Femur (tissue), 1 donor: ENCODE data around the gene IFITM2.
"Not testable (repeated sequence)": the region's sequence is repeated elsewhere in the genome, so short reads cannot be mapped to it uniquely, and the experiment has no call there.

ENCODE experiments used
- DNase-seq: peaks from one replicate; pipeline ENCODE4 v3.0.0-alpha.2; 2017

Gene IFITM2

GRCh38 chr11:349270-349954, 41.8 kb downstream of the IFITM2 start:
- DNase-seq, result not testable (repeated sequence)

- DNase-seq, result not testable (repeated sequence)
Observed at GRCh38 chr11:350033-350722, 42.6 kb downstream of the IFITM2 start.

GRCh38 chr11:350723-351255, 43.2 kb downstream of the IFITM2 start:
- no peak for DNase-seq

- DNase-seq, result no peak
Observed at GRCh38 chr11:351411-351810, 43.8 kb downstream of the IFITM2 start.

- DNase-seq, result no peak
Observed at GRCh38 chr11:352456-353031, 44.9 kb downstream of the IFITM2 start.

GRCh38 chr11:353179-353873, 45.7 kb downstream of the IFITM2 start:
- DNase-seq, result peak; percentile 93

- peak; percentile 95 for DNase-seq
Observed at GRCh38 chr11:355581-356458, 48.2 kb downstream of the IFITM2 start.

GRCh38 chr11:356610-357009, 49.0 kb downstream of the IFITM2 start:
- no peak for DNase-seq

- no peak for DNase-seq
Observed at GRCh38 chr11:357582-357981, 50.0 kb downstream of the IFITM2 start.

GRCh38 chr11:358129-358800, 50.6 kb downstream of the IFITM2 start:
- DNase-seq, result no peak
